Inflammatory macrophage (primary cell): ENCODE measurements around the gene BSN.

Source experiments
- DNase-seq, 2 donors: peaks; one replicate each; pipeline ENCODE4 v3.0.0-alpha.2; 2020 to 2022

The BSN gene

GRCh38 chr3:49602877-49603411, 48.7 kb downstream of the BSN start:
- no peak for DNase-seq

GRCh38 chr3:49606427-49606826, 52.1 kb downstream of the BSN start:
- DNase-seq: no peak

- DNase-seq: no peak
These were observed 52.9 kb downstream of the BSN start for GRCh38 chr3:49607105-49607591.

GRCh38 chr3:49607796-49608195, 53.5 kb downstream of the BSN start:
- DNase-seq: no peak

- no peak for DNase-seq
These were observed 55.0 kb downstream of the BSN start for GRCh38 chr3:49609314-49609713.

- DNase-seq: no peak
These were observed 55.5 kb downstream of the BSN start for GRCh38 chr3:49609815-49610214.

GRCh38 chr3:49610666-49611280, 56.5 kb downstream of the BSN start:
- DNase-seq: peak in 1 of 2 donors; percentile 5

- DNase-seq: no peak
These were observed 57.0 kb downstream of the BSN start for GRCh38 chr3:49611291-49611690.

GRCh38 chr3:49611719-49612118, 57.4 kb downstream of the BSN start:
- DNase-seq: no peak

GRCh38 chr3:49614936-49615335, 60.7 kb downstream of the BSN start:
- DNase-seq: no peak

GRCh38 chr3:49616061-49616460, 61.8 kb downstream of the BSN start:
- no peak for DNase-seq

- no peak for DNase-seq
These were observed 62.2 kb downstream of the BSN start for GRCh38 chr3:49616491-49616941.

- no peak for DNase-seq
These were observed 63.2 kb downstream of the BSN start for GRCh38 chr3:49617390-49618013.

- no peak for DNase-seq
These were observed 64.1 kb downstream of the BSN start for GRCh38 chr3:49618412-49618811.

GRCh38 chr3:49619649-49620048, 65.4 kb downstream of the BSN start:
- DNase-seq: no peak

- DNase-seq: no peak
These were observed 66.5 kb downstream of the BSN start for GRCh38 chr3:49620728-49621127.

GRCh38 chr3:49623071-49623470, 68.8 kb downstream of the BSN start:
- DNase-seq: no peak

- no peak for DNase-seq
These were observed 70.8 kb downstream of the BSN start for GRCh38 chr3:49625071-49625470.

GRCh38 chr3:49626101-49626581, 71.9 kb downstream of the BSN start:
- no peak for DNase-seq

- DNase-seq: no peak
These were observed 72.5 kb downstream of the BSN start for GRCh38 chr3:49626796-49627195.

GRCh38 chr3:49627634-49628033, 73.4 kb downstream of the BSN start:
- DNase-seq: no peak

GRCh38 chr3:49628249-49628648, 74.0 kb downstream of the BSN start:
- DNase-seq: no peak

- no peak for DNase-seq
These were observed 75.2 kb downstream of the BSN start for GRCh38 chr3:49629451-49629850.

- DNase-seq: no peak
These were observed 75.6 kb downstream of the BSN start for GRCh38 chr3:49629866-49630265.
